Stimulated activated CD4-positive, alpha-beta T cell treated with anti-CD3 and anti-CD28 coated beads, Interleukin-12 subunit alpha, Interleukin-12 subunit beta, amount 100 ng/mL, for 24 hours (primary cell): Measurements from ENCODE around the gene NINJ2.

ENCODE experiments used
- DNase-seq, 2 experiments: peaks; one replicate each; pipeline ENCODE4 v3.0.0-alpha.2; 2020; ENCODE audit warnings: low read depth in 2 of 2

The NINJ2 gene

DNA sequence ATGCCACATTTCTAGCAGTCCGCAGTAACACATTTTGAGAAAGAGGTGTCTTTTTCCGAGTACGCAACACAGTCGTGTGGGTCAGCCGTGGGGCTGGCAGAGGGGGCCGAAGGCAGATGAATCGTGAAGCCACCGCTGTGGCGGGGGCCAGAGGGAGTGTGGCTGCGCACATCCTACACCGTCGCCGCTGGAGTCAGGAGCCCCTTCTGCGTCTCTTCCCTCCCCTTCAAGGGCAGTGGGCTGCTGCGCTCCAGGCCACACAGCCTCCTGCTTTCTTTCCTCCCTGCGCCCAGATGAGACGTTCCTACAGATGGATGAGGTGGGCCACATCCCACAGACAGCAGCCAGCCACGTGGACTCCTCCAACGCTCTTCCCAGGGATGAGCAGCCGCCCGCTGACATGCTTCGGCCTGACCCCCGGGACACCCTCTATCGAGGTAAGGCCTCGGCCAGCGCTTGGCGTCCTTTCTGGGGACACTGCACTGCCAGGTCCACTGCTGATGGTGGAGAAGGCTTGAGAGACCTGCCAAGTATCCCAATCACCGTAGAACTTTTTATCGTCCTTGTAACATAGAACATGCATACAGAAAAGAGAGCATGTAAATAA lies 113.7 kb downstream of the NINJ2 start:
- DNase-seq: no peak

DNA sequence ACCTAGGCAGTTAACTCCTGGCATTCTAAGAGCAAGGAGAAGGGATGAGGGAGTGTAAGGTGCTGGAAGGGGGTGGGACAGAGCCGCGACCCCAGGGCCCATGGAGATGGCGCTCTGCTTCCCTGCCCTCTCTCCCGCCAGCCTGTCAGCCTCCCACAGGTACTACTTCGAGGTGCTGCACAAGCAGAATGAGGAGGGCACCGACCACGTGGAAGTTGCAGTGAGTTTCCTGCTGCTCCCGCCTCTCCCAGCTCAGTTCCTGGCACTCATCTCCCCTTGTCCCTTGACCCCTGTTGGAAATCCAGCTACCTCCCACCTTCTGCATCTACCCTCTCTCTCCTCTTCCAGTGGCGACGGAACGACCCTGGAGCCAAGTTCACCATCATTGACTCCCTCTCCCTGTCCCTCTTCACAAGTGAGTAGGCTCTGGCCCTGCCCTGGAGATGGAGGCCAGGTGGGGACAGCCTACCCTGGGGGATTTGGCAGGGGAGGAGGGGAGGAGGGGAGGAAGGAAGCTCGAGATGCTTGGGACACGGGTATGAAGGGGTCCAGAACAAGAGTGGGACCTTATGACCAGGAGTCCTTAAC lies 115.3 kb downstream of the NINJ2 start:
- no peak for DNase-seq

DNA sequence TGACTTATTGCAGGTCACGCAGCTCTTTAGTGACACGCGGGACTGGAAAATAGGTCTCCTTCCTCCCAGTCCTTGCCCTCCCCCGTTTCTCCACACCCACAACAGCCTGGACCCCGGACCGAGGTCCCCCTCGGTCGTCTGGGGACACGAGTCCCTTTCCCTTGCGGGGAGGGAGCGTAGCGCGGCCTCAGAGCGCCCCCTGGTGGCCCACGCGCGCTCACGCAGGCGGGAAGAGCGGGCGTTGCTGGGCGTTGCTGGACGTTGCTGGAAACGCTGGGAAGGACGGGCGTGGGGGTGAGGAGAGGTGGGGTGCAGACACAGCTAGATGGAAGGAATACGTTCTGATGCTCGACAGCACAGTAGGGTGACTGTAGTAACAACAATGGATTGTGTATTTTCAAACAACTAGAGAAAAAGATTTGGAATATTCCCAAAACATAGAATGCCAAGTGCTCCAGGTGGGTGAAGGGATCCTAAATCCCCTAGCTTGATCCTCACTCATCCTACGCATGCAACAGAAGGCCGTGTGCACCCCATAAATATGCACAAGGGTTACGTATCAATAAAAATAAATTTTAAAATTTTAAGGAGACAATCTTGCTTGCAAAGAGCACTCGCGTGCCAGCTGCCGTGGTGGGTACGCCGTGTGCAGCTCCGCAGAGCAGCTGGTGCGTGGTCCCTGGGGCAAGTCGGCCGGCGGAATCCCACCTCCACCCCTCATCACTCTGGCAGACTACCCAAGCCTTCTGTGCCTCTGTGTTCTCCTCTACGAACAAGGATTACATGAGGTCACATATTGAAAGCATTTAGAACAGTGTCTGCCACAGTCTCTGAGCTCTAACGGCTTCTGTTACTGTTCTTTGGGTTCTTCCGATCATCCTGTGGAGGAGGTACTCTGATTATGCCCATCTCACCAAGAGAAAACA lies 116.1 kb downstream of the NINJ2 start:
- peak; percentile 42 to 65 for DNase-seq

DNA sequence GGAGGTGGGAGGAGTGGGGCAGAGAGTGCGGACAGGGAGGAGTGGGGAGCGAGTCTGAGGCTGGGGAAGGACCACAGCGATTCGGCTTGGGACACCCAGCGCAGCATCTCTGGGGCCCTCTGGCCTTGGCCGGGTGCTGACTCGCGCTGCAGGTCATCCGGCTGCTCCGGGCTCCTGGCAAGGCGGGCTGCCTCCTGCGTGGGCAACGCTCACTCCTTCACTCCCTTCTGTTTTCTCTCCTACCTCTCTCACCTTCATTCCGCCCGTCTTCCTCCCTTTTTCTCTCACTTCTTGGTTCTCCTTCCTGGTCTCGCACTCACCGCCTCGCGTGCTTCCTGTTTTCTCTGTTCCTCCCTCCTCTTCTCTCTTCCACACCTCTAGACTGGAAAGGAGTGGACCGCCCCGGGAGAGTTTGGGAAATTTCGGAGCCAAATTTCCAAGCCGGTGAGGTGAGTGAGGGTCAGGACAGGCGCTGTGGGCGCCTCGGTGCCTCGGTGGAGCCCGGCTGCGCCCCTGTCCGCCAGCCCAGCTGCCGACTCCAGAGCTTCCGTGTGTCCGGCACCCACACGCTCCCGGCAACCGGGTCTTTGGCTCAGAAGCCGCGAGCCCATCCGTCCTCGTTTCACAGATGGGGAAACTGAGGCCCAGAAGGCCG lies 116.9 kb downstream of the NINJ2 start:
- no peak for DNase-seq

DNA sequence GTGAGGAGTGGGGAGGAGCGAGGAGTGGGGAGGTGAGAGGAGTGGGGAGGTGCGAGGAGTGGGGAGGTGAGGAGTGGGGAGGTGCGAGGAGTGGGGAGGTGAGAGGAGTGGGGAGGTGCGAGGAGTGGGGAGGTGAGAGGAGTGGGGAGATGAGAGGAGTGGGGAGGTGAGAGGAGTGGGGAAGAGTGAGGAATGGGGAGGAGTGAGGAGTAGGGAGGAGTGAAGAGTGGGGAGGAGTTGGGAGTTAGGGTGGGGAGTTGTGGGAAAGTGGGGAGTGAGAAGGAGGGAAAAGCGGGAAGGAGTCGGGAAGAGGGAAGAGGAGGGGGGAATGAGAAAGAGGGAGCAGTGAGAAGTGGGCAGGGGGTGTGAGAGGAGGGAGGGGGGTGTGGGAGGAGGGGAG lies 117.4 kb downstream of the NINJ2 start:
- DNase-seq: no peak

DNA sequence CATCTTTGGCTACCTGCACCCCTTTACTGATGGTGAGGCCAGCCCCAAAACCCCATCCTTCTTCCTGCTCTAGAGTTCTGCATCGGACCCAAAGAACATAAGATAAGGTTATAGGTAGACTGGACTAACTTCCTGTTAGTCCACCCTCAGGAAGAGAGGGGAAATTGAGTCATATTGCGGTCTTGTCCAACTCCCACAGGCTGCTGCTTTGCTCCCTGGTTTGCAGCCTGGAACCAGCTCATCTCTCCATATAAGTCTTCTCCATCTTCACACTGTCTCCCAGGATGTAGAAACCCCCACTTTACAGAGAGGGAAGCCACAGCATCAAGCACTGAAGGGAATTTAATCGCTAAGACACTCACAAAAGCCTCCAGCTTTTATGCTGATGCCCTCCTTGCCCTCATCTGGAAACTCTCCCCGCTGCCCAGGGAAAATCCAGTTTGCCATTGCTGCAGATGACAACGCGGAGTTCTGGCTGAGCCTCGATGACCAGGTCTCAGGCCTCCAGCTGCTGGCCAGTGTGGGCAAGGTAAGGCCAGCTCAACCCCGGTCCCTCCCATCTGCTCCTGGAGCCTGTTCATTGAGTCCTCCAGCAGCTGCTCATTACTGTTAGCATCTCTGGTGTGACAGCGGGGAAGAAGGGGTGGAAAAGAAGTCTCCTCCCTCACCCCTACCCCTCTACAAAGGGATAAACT lies 118.2 kb downstream of the NINJ2 start:
- DNase-seq: no peak

DNA sequence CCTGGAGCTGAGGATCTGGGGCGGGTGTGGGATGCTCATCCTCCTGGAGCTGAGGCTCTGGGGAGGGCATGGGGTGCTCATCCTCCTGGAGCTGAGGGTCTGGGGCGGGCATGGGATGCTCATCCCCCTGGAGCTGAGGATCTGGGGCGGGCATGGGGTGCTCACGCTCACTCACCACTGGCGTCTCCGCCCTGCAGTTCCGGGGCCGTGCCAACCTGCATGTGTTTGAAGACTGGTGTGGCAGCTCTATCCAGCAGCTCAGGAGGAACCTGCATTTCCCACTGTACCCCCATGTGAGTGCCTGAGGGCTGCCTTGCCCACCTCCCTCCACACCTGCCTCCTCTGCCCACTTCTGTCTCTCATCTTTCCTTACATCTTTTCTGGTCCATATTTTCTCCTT lies 119.1 kb downstream of the NINJ2 start:
- DNase-seq: no peak

DNA sequence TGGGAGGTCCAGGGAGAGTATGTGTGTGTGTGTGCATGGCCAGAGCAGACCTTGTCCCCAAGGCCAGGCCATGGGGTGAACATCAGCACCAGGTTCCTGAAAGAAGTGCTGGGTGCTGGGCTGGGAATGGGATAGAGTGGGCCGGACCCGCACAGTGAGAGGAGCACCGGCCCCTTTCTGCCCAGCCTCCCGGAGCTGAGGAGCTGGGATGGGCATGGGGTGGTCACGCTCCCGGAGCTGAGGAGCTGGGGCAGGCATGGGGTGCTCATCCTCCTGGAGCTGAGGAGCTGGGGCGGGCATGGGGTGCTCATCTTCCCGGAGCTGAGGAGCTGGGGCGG lies 120.2 kb downstream of the NINJ2 start:
- DNase-seq: no peak

DNA sequence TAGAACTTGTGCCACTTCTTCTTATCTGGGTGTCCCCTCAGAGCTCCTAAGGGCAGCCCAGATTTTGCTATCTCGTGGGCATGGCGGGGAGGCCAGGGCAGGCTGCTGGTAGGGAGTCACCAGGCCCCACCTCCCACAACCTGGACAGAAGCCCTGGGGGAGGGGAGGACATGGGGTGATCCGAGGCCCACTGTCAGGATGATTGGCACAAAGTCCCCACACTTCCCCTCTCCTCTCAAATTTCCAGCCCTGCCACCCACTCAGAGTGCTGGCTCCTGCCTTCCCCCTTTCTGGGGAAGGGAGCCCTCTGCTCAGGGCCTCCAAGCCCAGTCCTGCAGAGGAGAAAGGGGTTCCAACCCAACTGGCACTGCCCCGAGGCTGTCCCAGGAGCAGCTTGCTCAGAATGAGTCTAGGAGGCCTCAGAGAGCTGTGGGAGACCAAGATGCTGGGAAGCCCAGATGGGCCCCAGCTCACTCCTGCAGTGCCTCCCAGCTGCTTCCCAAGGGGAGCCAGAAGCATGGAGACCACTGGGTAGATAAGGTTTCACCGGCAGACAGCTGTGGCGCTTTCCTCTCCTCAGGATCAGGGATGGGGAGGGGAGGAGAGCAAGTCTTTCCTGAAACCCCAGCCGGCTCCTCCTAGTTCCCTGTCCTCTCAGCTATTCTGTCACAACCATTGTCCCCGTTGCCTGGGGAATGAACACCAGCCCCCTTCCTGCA lies 120.7 kb downstream of the NINJ2 start:
- DNase-seq: no peak

DNA sequence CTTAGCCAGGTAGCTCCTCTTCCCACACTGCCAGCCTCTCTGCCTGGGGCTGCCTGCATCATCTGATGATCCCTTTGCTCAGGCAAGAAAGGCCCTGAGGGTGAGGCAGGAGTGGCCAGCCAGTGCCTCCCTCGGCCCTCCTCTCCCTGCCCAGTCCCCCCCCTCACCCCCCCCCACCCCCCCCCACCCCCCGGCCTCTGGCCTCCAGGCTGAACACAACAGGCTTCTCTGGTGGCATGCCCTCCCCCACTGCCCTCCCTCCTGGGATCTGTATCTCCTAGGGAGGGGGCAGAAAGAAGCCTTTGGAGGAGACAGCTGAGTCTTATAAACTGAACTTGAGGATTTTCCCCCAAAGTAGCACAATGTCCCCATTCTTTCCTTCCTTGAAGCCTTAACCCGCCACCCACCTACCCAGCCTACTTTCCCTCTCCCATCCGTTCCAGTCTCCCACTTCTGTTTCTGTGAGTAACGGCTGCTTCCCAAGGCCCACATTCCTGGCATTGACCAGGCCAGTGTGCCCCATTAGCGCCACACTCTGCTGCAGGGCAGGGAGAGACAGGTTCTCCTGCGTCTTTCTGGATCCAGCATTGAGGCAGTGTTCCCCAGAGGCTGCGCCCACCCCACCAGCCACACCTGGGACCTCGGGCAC lies 121.4 kb downstream of the NINJ2 start:
- no peak for DNase-seq

DNA sequence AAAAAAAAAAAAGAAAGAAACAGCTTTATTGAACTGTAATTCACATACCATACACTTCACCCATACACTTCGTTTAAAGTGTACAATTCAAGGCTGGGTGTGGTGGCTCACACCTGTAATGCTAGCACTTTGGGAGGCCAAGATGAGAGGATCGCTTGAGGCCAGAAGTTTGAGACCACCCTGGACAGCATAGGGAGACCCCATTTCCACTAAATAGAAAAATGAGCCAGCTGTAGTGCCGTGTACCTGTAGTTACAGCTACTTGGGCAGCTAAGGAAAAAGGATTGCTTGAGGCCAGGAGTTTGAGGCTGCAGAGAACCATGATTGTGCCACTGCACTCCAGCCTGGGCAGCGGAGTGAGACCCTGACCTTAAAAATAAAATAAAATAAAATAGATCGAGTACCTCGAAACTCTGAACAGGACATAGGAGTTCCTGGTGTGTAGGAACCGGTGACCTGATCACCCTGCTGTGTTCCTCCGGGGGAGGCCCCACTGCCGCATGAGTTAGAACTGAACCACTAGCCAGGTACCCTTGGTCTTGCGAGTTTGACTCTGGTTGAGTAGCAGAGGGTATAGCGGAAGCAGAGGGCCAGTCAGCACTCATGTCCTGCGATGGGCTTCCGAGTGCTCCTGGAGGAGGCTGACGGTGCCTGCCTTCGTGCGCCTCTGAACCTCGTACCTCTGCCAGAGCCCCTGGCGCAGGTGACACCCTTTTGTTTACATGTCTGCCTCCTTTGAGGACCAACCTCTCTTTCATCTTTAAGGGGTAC lies 123.5 kb downstream of the NINJ2 start:
- no peak for DNase-seq

DNA sequence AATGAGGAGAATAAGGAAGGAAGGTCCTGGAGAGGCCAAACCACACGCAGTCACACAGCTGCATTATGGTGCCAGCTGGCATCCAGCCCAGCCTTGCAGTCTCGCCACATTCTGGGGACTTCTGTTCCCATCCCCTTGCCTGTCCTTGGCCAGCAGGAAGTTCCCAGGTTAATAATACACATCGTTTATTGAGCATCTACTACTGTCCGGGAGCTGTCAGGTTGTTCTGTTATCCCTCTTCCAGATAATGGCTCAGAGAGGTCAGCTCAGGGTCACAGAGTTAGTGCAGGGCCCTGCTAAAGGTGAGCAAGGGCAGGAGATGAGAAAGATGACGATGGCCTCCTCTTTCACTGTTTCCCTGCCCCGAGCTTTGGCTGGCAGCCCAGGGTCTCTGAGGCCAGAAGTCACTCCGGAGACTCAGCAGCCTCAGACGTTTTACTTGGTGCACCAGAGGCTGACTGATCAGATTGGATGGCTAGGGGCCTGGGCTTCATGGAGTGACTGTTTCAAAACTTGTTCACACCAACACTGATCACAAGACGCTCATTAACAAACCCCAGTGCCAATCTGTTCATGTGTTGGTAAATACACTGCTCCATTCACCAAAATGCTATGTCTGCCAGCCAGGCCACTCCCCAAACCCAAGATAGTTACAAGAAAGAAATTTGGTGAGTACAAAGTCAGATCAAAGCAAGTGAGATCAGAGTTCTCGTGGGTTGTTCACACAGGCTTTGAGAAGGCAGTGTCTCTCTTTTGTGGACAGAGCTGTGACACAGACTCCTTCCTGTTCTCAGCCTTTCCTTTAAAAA lies 124.3 kb downstream of the NINJ2 start:
- DNase-seq: no peak

DNA sequence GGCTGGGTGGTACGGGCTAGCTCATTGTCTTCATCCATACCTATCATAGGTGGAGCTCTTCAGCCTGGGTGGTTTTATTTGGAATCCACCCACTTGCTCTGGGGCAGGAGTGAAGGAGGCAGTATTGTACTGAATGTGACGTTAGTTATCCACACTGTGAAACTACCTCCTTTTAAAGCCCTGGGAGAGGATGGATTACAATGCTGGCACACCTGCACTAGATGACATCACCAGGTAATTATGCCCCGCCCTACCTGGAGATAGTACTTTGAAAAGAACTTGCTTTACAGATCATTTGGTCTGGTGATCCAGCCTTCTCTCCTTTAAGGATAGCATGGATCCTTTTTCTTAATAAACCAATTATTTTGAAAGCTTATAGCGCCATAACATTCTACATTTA lies 125.5 kb downstream of the NINJ2 start:
- DNase-seq: no peak

DNA sequence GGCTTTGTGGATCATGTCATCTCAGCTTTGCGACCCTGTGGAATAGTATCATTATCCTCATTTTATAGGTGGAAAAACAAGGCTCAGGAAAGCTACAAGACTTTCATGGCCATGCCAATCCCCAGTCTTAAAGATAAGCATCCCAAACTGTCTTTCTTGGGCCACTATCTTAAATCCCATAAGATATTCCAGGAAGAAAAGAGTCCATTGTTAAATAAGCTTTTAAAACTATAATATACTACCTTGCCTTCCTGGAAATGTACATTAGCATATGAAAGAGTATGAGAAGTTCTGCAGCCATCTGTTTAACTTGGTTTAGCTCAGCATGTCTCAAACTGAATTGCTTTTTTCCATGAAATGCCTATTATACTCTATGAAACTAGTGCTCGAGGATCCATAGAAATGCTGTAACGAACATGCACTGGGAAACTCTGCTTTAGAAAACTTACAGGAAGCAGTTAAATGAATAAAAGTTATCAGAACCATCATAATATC lies 126.4 kb downstream of the NINJ2 start:
- no peak for DNase-seq

DNA sequence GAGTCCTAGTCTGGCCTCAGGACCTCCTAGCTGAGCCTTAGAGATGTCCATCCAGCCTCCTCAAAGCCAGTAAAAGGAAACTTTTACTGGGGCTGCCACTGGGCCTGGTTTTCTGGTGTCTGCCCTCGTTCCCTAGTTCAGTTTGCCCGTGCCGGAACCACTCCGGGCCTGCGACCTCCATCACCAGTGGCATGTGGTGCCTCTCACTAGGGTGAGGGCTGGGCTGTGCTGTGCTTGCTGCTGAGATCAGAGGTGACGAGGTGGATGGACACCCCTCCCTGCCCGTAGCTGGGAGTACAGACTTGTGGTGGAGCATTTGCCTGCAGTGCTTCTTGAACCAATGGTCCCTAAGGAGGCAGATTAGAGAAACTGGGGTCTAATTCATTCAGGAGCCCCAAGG lies 127.8 kb downstream of the NINJ2 start:
- no peak for DNase-seq

DNA sequence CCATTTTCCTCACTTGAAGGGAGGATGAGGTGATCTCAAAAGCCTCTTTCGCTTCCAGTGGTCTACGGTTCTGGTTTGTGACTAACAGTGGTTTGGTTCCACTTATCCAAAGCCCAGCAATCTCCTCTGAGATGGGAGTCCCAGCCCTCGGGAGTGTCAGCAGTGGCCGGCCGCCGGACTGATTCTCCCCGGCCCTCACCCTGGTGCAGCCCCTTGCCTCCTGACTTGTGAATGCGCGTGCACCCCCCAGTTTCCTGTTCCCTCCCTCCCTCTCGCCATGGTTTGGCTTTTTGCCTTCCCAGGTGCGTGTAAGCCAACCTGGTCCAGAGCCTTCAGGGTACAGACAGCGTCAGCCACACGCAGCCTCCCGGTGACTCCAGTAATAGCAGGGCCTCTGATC lies 129.0 kb downstream of the NINJ2 start:
- DNase-seq: no peak

DNA sequence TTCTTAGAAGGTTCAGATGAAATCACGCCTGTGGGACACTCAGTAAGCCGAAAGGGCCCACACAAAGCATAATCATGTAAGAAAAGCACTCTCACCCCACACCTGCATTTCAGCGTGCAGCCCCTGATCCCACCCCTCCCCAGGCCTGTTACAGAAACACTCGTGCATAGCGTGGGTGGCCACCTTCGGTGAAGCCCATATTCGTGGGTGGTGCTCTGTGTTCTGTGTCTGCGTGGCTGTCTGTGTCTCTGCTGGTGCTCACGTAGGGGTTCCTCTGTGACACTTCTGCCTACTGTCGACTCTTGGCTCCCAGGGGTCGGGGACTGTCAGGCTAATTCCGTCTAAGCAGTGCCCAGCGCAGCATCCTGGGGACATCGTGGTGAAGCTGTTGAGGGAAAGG lies 129.5 kb downstream of the NINJ2 start:
- no peak for DNase-seq

DNA sequence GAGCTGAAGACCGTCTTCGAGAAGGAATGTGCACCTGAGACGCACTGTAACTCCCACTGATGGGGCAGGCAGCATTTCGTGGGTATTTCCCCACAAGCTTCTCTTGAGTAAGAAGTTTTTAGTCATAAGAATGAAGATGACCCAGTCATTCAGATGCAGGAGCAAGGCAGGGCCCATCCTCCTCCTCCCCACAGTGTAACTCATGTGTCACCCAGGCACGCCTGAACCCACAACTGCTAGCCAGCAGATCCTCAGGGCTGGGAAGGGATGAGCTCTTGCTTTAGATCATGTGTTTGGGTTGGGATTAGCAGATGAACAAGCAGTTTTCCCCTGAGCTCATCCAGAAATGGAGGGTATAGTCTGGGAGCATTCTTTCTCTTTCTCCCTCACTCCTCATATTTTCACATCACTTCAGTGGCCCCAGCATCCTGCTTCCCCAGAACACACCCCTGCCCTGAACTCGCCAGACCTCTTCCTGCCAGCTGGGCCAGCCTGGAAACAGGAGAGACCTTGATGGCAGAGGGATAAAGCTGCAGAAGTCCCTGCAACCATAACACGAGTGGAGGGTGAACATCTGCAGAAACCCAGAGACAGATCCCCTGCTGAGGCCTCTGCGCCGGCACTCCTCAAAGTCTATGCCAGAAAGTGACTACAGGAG lies 130.2 kb downstream of the NINJ2 start:
- no peak for DNase-seq
